DND-41 (cell line): ENCODE results near the gene AKT3.

Experiments used
- ATAC-seq: fragments of 200-7000 bp; cut with Tn5 transposase; 3 replicates; pipeline ENCODE4 v1.9.1; 2021; ENCODE audit warnings: low read depth; ENCODE audit not compliant: insufficient read depth
- DNase-seq: peaks from one replicate; pipeline ENCODE4 v3.0.0-alpha.2; 2020
- H2AFZ ChIP-seq: 2 replicates; pipeline ENCODE4 v1.6.0; 2012; ENCODE audit warnings: low read depth, low read length
- H3K27ac ChIP-seq: 2 replicates; pipeline ENCODE4 v1.5.1; 2012; ENCODE audit warnings: low read length, inconsistent platforms
- H3K27me3 ChIP-seq: fragments of 200-600 bp; sonication (generic); 2 replicates; pipeline ENCODE4 v1.6.0; 2012; ENCODE audit warnings: low read length, mild to moderate bottlenecking, inconsistent platforms; ENCODE audit not compliant: insufficient read depth, poor library complexity
- H3K36me3 ChIP-seq: 2 replicates; pipeline ENCODE4 v1.5.1; 2012; ENCODE audit warnings: low read length, inconsistent platforms; ENCODE audit not compliant: insufficient read depth
- H3K4me1 ChIP-seq: 2 replicates; pipeline ENCODE4 v1.5.1; 2012; ENCODE audit warnings: mild to moderate bottlenecking, low read length; ENCODE audit not compliant: insufficient read depth
- H3K4me2 ChIP-seq: 2 replicates; pipeline ENCODE4 v1.6.0; 2012; ENCODE audit warnings: mild to moderate bottlenecking, moderate library complexity, low read length, inconsistent platforms; ENCODE audit not compliant: insufficient read depth
- H3K4me3 ChIP-seq, 2 experiments: fragments of 200-600 bp in 1 of 2; shearing (Covaris generic) in 1 of 2; 2 replicates each; pipeline ENCODE4 v1.5.1; 2012 to 2016; ENCODE audit warnings: inconsistent platforms in 2 of 2, low read length in 2 of 2, mild to moderate bottlenecking in 2 of 2, low read depth in 1 of 2, moderate library complexity in 1 of 2
- H3K79me2 ChIP-seq: 2 replicates; pipeline ENCODE4 v1.6.0; 2012; ENCODE audit warnings: low read length, inconsistent platforms; ENCODE audit not compliant: insufficient read depth
- H3K9ac ChIP-seq: 2 replicates; pipeline ENCODE4 v1.6.0; 2012; ENCODE audit warnings: low read depth, mild to moderate bottlenecking, inconsistent platforms, low read length, moderate library complexity
- H3K9me3 ChIP-seq: 2 replicates; pipeline ENCODE4 v1.5.1; 2012; ENCODE audit warnings: low read length, moderate library complexity, mild to moderate bottlenecking, inconsistent platforms; ENCODE audit not compliant: insufficient read depth, severe bottlenecking
- H4K20me1 ChIP-seq: 2 replicates; pipeline ENCODE4 v1.6.0; 2012; ENCODE audit warnings: low read length; ENCODE audit not compliant: insufficient read depth
- EZH2 ChIP-seq: IDR thresholded peaks from 3 replicates; pipeline ENCODE4 v1.6.1; 2012; ENCODE audit warnings: borderline replicate concordance, low read depth, mild to moderate bottlenecking, moderate library complexity, low read length, inconsistent platforms; ENCODE audit not compliant: severe bottlenecking
- TF ChIP-seq, protein P1 (sequence below): IDR thresholded peaks from 2 replicates; pipeline ENCODE4 v1.5.1; 2012; ENCODE audit warnings: borderline replicate concordance, low read length, moderate library complexity, mild to moderate bottlenecking; ENCODE audit not compliant: poor library complexity, severe bottlenecking; ENCODE audit errors: extremely low read depth

Gene AKT3

GRCh38 chr1:243620096-243620495, 229.9 kb downstream of the AKT3 start:
- Histone ChIP-seq H3K27ac (no peak overlapping the region), H3K4me3 (no peak overlapping the region), H3K9ac (no peak overlapping the region), H3K4me2 (no peak overlapping the region), H3K79me2 (no peaks in the 10 kb centered on the region), H2AFZ (no peak overlapping the region), H3K36me3 (peaks cover 21% of the 10 kb centered on the region), H3K27me3 (no peaks in the 10 kb centered on the region), H4K20me1 (no peaks in the 10 kb centered on the region), H3K4me1 (no peaks in the 10 kb centered on the region), H3K9me3 (peaks cover 19% of the 10 kb centered on the region)
- DNase-seq (no peak), ATAC-seq (no peak)
- TF ChIP-seq, protein P1, sequence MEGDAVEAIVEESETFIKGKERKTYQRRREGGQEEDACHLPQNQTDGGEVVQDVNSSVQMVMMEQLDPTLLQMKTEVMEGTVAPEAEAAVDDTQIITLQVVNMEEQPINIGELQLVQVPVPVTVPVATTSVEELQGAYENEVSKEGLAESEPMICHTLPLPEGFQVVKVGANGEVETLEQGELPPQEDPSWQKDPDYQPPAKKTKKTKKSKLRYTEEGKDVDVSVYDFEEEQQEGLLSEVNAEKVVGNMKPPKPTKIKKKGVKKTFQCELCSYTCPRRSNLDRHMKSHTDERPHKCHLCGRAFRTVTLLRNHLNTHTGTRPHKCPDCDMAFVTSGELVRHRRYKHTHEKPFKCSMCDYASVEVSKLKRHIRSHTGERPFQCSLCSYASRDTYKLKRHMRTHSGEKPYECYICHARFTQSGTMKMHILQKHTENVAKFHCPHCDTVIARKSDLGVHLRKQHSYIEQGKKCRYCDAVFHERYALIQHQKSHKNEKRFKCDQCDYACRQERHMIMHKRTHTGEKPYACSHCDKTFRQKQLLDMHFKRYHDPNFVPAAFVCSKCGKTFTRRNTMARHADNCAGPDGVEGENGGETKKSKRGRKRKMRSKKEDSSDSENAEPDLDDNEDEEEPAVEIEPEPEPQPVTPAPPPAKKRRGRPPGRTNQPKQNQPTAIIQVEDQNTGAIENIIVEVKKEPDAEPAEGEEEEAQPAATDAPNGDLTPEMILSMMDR, result no peak

GRCh38 chr1:243609698-243610097, 240.3 kb downstream of the AKT3 start:
- H2AFZ ChIP-seq, result no peak overlapping the region
- no peak overlapping the region for H3K4me3 ChIP-seq
- H3K27me3 ChIP-seq, result no peaks in the 10 kb centered on the region
- H3K9me3 ChIP-seq, result no peaks in the 10 kb centered on the region
- no peak overlapping the region for H3K9ac ChIP-seq
- no peak overlapping the region for H3K27ac ChIP-seq
- H3K79me2 ChIP-seq, result no peaks in the 10 kb centered on the region
- H3K36me3 ChIP-seq, result peaks cover 23% of the 10 kb centered on the region; the same call in 1 of the 2 replicates
- no peaks in the 10 kb centered on the region for H3K4me1 ChIP-seq
- TF ChIP-seq, protein P1, result no peak
- TF ChIP-seq EZH2, result no peak
- ATAC-seq (no peak), DNase-seq (no peak)
- no peak overlapping the region for H3K4me2 ChIP-seq
- no peaks in the 10 kb centered on the region for H4K20me1 ChIP-seq

DNA sequence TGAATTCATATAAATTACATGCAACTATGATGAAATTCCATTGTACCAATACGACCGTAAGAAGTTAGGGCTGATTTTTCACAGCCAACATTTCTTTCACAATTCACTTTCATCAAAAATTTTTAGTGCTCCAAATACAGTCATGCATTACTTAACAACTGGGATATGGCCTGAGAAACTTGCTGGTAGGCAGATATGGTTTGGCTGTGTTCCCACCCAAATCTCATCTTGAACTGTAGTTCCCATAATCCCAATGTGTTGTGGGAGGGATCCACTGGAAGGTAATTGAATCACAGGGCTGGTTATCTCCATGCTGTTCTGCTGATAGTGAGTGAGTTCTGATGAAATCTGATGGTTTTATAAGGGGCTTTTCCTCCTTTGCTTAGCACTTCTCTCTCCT, 244.4 kb downstream of the AKT3 start:
- no peak overlapping the region for H3K27ac ChIP-seq
- ATAC-seq (no peak), DNase-seq (no peak)
- no peak for TF ChIP-seq EZH2
- TF ChIP-seq, protein P1, result no peak
- H3K4me3 ChIP-seq, result no peak overlapping the region
- H3K9ac ChIP-seq, result no peak overlapping the region
- H3K4me2 ChIP-seq, result no peak overlapping the region
- no peak overlapping the region for H2AFZ ChIP-seq
- H3K4me1 ChIP-seq, result no peaks in the 10 kb centered on the region
- H3K36me3 ChIP-seq, result peaks cover 21% of the 10 kb centered on the region; the same call in 1 of the 2 replicates
- H3K9me3 ChIP-seq, result peaks cover 4% of the 10 kb centered on the region
- H4K20me1 ChIP-seq, result no peaks in the 10 kb centered on the region
- no peaks in the 10 kb centered on the region for H3K79me2 ChIP-seq
- H3K27me3 ChIP-seq, result no peaks in the 10 kb centered on the region

DNA sequence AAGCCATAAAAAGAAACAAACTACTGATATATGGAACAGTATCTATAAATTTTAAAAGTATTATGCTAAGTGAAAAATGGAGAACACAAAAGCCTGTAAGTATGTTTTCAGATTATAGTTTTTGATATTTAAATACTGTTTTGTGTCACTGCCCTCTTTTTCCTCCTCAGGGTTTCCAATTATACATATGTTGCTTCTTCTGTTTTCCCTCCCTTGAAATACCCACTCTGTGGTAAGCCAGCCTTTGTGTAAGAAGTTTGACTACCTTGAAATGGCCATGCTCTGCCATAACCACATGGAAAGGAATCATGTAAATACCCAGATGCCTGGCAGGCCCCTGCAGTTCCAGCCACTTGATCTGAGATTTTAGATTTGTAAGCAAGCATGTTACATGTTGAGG, 248.3 kb downstream of the AKT3 start:
- H3K9me3 ChIP-seq, result peaks cover 4% of the 10 kb centered on the region
- H3K79me2 ChIP-seq, result no peaks in the 10 kb centered on the region
- no peaks in the 10 kb centered on the region for H3K27me3 ChIP-seq
- H3K4me1 ChIP-seq, result peaks cover 7% of the 10 kb centered on the region
- no peaks in the 10 kb centered on the region for H4K20me1 ChIP-seq
- H3K4me2 ChIP-seq, result no peak overlapping the region
- no peak overlapping the region for H2AFZ ChIP-seq
- no peak overlapping the region for H3K4me3 ChIP-seq
- H3K9ac ChIP-seq, result no peak overlapping the region
- no peak for TF ChIP-seq EZH2
- TF ChIP-seq, protein P1, result no peak
- H3K27ac ChIP-seq, result no peak overlapping the region
- peaks cover 7% of the 10 kb centered on the region; the same call in 1 of the 2 replicates for H3K36me3 ChIP-seq
- DNase-seq (no peak), ATAC-seq (no peak)
